Right lobe of liver (tissue), 6 donors: Measurements from ENCODE around the gene SRSF8. TPM values are rescaled to one million over a fixed set of nuclear protein-coding genes. Genes with fewer than 3 reads are reported as not detected.
"Not testable (repeated sequence)": the region's sequence is repeated elsewhere in the genome, so short reads cannot be mapped to it uniquely, and the experiment has no call there.

Experiments used
- ATAC-seq, 4 donors: fragments of 200-7000 bp; cut with Tn5 transposase; one replicate each; pipeline ENCODE4 v1.9.1; 2020; ENCODE audit warnings: mild to moderate bottlenecking in 4 of 4, moderate library complexity in 4 of 4
- DNase-seq, 3 donors: peaks; one replicate each; pipeline ENCODE4 v3.0.0-alpha.2; 2020
- H3K27ac ChIP-seq, 3 donors: fragments of 200-600 bp; one replicate each; pipeline ENCODE4 v1.8.0; 2022
- H3K27me3 ChIP-seq, 2 donors: fragments of 200-600 bp; one replicate each; pipeline ENCODE4 v1.8.0; 2022
- H3K36me3 ChIP-seq, 4 donors: fragments of 200-600 bp; sonication (generic) in 1 of 4; one replicate each; pipeline versions ENCODE4 v1.5.1 to v1.8.0; 2017 to 2022; ENCODE audit warnings: control low read depth in 1 of 4
- H3K4me1 ChIP-seq, 4 donors: fragments of 200-600 bp; sonication (generic) in 1 of 4; one replicate each; pipeline versions ENCODE4 v1.5.1 to v1.8.0; 2017 to 2022; ENCODE audit warnings: control low read depth in 1 of 4
- H3K4me3 ChIP-seq, 3 donors: fragments of 200-600 bp; one replicate each; pipeline ENCODE4 v1.8.0; 2022
- H3K9me3 ChIP-seq, 4 donors: fragments of 200-600 bp; sonication (generic) in 1 of 4; one replicate each; pipeline versions ENCODE4 v1.5.1 to v1.8.0; 2017 to 2022; ENCODE audit warnings: control low read depth in 1 of 4
- POLR2A ChIP-seq: fragments of 450-650 bp; IDR thresholded peaks from one replicate; pipeline ENCODE4 v1.6.1; 2017; ENCODE audit warnings: antibody characterized with exemption, mild to moderate bottlenecking
- WGBS: methylation state at CpG from one replicate; pipeline ENCODE4 v1.1.6; 2018; ENCODE audit warnings: low coverage, low lambda C conversion rate; ENCODE audit not compliant: insufficient coverage; ENCODE audit errors: missing lambda C conversion rate; 5-methylcytosine and 5-hydroxymethylcytosine counted together
- intact Hi-C, 2 donors: fragments of 100-400 bp; cut with DNase I; formaldehyde crosslinking; loops; one replicate each; pipeline versions ENCODE4 v1.11.2 to v1.14.1; 2022
- total RNA-seq, 6 experiments: library from RNA; depleted of rRNA in 2 of 6; stranded (reverse); fragments of >200 nt in 2 of 6; fragmentation: NEBNext Ultra II Directional in 3 of 6; extraction: Animal tissue kit (Norgen Biotek cat#: 25700) in 3 of 6; gene quantifications; one replicate each; pipeline versions ENCODE4 v1.1.0 to v1.2.4, GENCODE V29; 2016 to 2023
- TF ChIP-seq, protein P1 (sequence below), 4 donors: fragments of 200-600 bp in 3 of 4; fragments of 450-650 bp in 1 of 4; IDR thresholded peaks; one replicate each; pipeline versions ENCODE4 v1.5.1 to v1.8.0; 2016 to 2022; ENCODE audit warnings: antibody characterized with exemption in 4 of 4, mild to moderate bottlenecking in 2 of 4
- donor health status: DM: no; HTN: yes; CAD: no.
- donor health status: DM: no; HTN: no; CAD: no.
- donor health status: DM: no; HTN: no; CAD: no.
- donor health status: DM: no; HTN: yes; CAD: no.
- donor health status: DM: no; HTN: yes; CAD: no.

Gene SRSF8
- total RNA-seq, 6 experiments from 2014 or later = 12.5 to 25.1 (median 19.9) TPM

DNA sequence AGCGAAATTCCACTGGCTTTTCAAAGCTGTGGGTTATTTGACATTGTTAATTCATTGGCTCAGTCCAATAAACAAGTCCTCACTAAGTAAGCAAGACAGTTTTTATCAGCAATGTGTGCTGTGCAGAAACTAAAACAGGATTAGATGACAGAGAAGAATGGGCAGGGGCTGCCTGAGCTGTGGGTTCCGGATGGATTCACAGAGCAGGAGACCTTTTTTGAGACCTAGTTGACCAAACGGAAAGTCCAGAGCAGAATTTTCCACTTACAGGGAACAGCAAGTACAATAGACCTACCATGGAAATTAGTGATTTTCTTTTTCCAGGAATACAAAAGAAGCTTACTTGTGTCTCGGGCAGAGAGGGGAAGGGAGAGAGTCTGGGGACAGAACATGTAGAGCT lies 22.7 kb upstream of the SRSF8 start:
- intact Hi-C loops = no loop called here

DNA sequence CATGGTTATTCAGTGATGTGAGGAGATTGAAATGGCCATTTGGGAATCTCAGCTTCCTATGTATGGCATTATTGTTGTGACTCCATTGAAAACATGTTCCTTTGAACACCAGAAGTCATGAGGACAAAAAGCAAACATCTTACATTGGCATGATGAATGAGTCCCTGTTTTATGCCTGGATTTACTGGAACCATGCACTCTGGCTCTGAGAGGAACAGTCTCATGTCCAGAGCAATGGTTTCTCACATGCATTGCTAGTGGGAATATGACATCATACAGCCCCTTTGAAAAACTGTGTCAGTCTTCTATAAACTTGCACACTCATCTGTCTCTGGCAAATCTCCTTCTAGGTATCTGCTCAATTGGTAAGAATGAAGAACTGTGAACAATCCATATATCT lies 20.9 kb upstream of the SRSF8 start:
- Histone ChIP-seq H3K36me3 (no peaks in the 10 kb centered on the region), H3K27ac (no peak overlapping the region), H3K4me1 (no peaks in the 10 kb centered on the region), H3K4me3 (no peak overlapping the region), H3K27me3 (no peaks in the 10 kb centered on the region), H3K9me3 (no peaks in the 10 kb centered on the region)
- intact Hi-C loops = no loop called here
- ATAC-seq (no peak), DNase-seq (no peak)
- no peak for TF ChIP-seq POLR2A
- TF ChIP-seq, protein P1, sequence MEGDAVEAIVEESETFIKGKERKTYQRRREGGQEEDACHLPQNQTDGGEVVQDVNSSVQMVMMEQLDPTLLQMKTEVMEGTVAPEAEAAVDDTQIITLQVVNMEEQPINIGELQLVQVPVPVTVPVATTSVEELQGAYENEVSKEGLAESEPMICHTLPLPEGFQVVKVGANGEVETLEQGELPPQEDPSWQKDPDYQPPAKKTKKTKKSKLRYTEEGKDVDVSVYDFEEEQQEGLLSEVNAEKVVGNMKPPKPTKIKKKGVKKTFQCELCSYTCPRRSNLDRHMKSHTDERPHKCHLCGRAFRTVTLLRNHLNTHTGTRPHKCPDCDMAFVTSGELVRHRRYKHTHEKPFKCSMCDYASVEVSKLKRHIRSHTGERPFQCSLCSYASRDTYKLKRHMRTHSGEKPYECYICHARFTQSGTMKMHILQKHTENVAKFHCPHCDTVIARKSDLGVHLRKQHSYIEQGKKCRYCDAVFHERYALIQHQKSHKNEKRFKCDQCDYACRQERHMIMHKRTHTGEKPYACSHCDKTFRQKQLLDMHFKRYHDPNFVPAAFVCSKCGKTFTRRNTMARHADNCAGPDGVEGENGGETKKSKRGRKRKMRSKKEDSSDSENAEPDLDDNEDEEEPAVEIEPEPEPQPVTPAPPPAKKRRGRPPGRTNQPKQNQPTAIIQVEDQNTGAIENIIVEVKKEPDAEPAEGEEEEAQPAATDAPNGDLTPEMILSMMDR (IDR thresholded peaks at IDR 0.05) = no peak

More for the DNA sequence above, 22.7 kb upstream of the SRSF8 start:
- ATAC-seq = no peak
- DNase-seq = no peak
- Histone ChIP-seq H3K9me3 (no peaks in the 10 kb centered on the region), H3K4me3 (no peak overlapping the region), H3K27ac (no peak overlapping the region), H3K4me1 (no peaks in the 10 kb centered on the region), H3K27me3 (no peaks in the 10 kb centered on the region), H3K36me3 (no peaks in the 10 kb centered on the region)
- 38% methylated on average over 4 of the region's 4 CpGs for WGBS
- TF ChIP-seq, protein P1 (IDR thresholded peaks at IDR 0.05) = no peak
- no peak for TF ChIP-seq POLR2A

DNA sequence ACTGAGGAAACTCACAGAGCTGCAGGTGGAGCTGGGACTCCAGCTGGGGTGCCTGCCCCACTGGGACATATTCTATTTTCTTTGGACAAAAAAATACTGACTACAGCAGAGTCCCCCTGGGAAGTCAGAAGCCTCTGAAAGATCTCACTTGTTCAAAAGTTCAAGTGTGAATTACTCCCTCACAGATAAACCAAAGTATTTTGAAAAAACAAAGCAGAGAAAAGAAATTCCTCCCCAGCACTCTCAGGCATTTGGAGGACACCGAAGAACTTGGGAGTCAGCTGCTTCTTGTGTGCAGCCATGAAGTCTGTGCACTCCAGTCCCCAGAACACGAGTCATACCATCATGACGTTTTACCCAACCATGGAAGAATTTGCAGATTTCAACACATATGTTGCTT lies 17.6 kb upstream of the SRSF8 start, which contains the start of gene KDM4F:
TSS of gene KDM4F (plus strand) at position 301 of the 400 bp plus-strand sequence.
- WGBS = 69% methylated on average over 3 of the region's 3 CpGs
- H3K4me1 ChIP-seq, intact Hi-C loops, H3K4me3 ChIP-seq, H3K9me3 ChIP-seq, DNase-seq, H3K36me3 ChIP-seq, H3K27ac ChIP-seq, H3K27me3 ChIP-seq, ATAC-seq: not testable (repeated sequence)

DNA sequence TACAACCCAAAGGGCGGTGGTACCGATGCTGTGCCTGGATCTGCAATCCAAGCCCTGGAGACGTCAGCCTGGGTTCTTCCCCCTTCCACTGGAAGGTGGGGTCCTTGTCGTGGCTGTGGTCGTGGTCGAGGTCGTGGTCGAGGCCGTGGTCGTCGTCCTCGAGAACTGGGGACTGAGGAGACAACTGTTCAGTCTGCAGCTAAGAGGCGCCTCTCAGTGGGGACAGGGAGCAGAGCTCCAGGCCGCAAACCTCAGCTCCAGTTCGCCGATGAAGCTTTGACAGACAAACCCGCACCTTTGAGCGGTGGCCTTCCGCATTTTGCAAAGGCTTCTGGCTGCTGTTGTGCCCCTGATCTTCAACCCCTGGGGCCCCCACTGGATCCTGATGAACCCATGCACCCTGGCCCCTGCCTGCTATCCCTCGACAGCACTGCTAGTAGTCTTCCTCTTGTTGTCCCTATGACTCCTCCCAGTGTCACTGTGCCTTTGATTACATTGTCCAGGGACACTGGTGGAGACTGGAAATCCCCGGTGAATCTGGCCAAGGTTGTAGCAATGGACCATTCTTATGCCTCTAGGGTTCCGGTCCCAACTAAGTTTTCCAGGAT lies 16.0 kb upstream of the SRSF8 start:
- Histone ChIP-seq H3K36me3 (no peaks in the 10 kb centered on the region), H3K4me1 (no peaks in the 10 kb centered on the region), H3K27ac (no peak overlapping the region), H3K4me3 (no peak overlapping the region), H3K9me3 (no peaks in the 10 kb centered on the region), H3K27me3 (no peaks in the 10 kb centered on the region)
- WGBS = 39% methylated on average over 2 of the region's 22 CpGs
- TF ChIP-seq, protein P1 (IDR thresholded peaks at IDR 0.05) = no peak
- no peak for TF ChIP-seq POLR2A
- ATAC-seq = no peak
- no peak for DNase-seq
- intact Hi-C loops = no loop called here

DNA sequence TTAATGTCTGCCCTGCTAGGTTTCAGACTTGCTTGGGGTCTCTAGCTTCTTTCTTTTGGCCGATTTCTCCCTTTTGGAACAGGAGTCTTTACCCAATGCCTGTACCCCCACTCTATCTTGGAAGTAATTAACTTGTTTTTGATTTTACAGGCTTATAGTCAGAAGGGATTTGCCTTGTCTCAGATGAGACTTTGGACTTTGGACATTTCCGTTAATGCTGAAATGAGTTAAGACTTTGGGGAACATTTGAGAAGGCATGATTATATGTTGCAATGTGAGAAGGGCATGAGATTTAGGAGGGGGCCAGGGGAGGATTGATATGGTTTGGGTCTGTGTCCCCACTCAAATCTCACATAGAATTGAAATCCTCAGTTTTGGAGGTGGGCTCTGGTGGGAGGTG lies 12.4 kb upstream of the SRSF8 start:
- no peaks in the 10 kb centered on the region for H3K27me3 ChIP-seq
- no peak for DNase-seq
- WGBS = 56% methylated on average over 2 of the region's 2 CpGs
- H3K27ac ChIP-seq = no peak overlapping the region
- no peaks in the 10 kb centered on the region for H3K4me1 ChIP-seq
- no peak for ATAC-seq
- TF ChIP-seq, protein P1 (IDR thresholded peaks at IDR 0.05) = no peak
- no peak for TF ChIP-seq POLR2A
- no peaks in the 10 kb centered on the region for H3K9me3 ChIP-seq
- H3K4me3 ChIP-seq = no peak overlapping the region
- intact Hi-C loops = no loop called here
- no peaks in the 10 kb centered on the region for H3K36me3 ChIP-seq
